ENCODE data around the gene ZNF362.

ZNF362 gene

GRCh38 chr1:33349081-33349759 is 92.9 kb downstream of the ZNF362 start:
- DNase-seq = peak; percentile 24

- DNase-seq = peak; percentile 71
Observed at GRCh38 chr1:33349778-33350610, 93.7 kb downstream of the ZNF362 start.
